ENCODE data around the gene GNAO1.

Gene GNAO1

GRCh38 chr16:56340864-56341365, 149.6 kb downstream of the GNAO1 start:
- H3K4me3 ChIP-seq (ENCODE audit: low read depth, low read length): no peak overlapping the region
- in situ Hi-C loops (cut with HindIII; ENCODE audit: low sequenced_read_pairs): no loop called here
- TF ChIP-seq, protein P1, sequence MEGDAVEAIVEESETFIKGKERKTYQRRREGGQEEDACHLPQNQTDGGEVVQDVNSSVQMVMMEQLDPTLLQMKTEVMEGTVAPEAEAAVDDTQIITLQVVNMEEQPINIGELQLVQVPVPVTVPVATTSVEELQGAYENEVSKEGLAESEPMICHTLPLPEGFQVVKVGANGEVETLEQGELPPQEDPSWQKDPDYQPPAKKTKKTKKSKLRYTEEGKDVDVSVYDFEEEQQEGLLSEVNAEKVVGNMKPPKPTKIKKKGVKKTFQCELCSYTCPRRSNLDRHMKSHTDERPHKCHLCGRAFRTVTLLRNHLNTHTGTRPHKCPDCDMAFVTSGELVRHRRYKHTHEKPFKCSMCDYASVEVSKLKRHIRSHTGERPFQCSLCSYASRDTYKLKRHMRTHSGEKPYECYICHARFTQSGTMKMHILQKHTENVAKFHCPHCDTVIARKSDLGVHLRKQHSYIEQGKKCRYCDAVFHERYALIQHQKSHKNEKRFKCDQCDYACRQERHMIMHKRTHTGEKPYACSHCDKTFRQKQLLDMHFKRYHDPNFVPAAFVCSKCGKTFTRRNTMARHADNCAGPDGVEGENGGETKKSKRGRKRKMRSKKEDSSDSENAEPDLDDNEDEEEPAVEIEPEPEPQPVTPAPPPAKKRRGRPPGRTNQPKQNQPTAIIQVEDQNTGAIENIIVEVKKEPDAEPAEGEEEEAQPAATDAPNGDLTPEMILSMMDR (IDR thresholded peaks at IDR 0.05; ENCODE audit: low read depth, low read length, missing control alignments): no peak
- no peak for DNase-seq (ENCODE audit: low read depth)

- TF ChIP-seq, protein P1 (IDR thresholded peaks at IDR 0.05; ENCODE audit: low read depth, low read length, missing control alignments): no peak
- no peak overlapping the region for H3K4me3 ChIP-seq (ENCODE audit: low read depth, low read length)
- DNase-seq (ENCODE audit: low read depth): no peak
- in situ Hi-C loops (cut with HindIII; ENCODE audit: low sequenced_read_pairs): no loop called here
Measured at GRCh38 chr16:56341656-56342399, 150.5 kb downstream of the GNAO1 start.

GRCh38 chr16:56343661-56344517, 152.6 kb downstream of the GNAO1 start:
- no peak for DNase-seq (ENCODE audit: low read depth)
- TF ChIP-seq, protein P1 (IDR thresholded peaks at IDR 0.05; ENCODE audit: low read depth, low read length, missing control alignments): no peak
- in situ Hi-C loops (cut with HindIII; ENCODE audit: low sequenced_read_pairs): no loop called here

GRCh38 chr16:56344518-56345405, 153.5 kb downstream of the GNAO1 start:
- no peak for DNase-seq (ENCODE audit: low read depth)
- TF ChIP-seq, protein P1 (IDR thresholded peaks at IDR 0.05; ENCODE audit: low read depth, low read length, missing control alignments): no peak
- no peak overlapping the region for H3K4me3 ChIP-seq (ENCODE audit: low read depth, low read length)
- in situ Hi-C loops (cut with HindIII; ENCODE audit: low sequenced_read_pairs): no loop called here

More at GRCh38 chr16:56343661-56344517, 152.6 kb downstream of the GNAO1 start:
- H3K4me3 ChIP-seq (ENCODE audit: low read depth, low read length): no peak overlapping the region

- TF ChIP-seq, protein P1 (IDR thresholded peaks at IDR 0.05; ENCODE audit: low read depth, low read length, missing control alignments): no peak
- no peak overlapping the region for H3K4me3 ChIP-seq (ENCODE audit: low read depth, low read length)
- no peak for DNase-seq (ENCODE audit: low read depth)
- in situ Hi-C loops (cut with HindIII; ENCODE audit: low sequenced_read_pairs): no loop called here
Measured at GRCh38 chr16:56345406-56346050, 154.2 kb downstream of the GNAO1 start.

Data from astrocyte of the cerebellum (primary cell).